Testis (tissue), 2 donors: ENCODE data around the gene C3.

Experiments
- CTCF ChIP-seq, 3 experiments: fragments of 450-650 bp in 2 of 3; fragments of 200-600 bp in 1 of 3; sonication (generic) in 1 of 3; IDR thresholded peaks; one replicate each; pipeline ENCODE4 v1.5.1; 2016 to 2019; ENCODE audit warnings: antibody characterized with exemption in 3 of 3, mild to moderate bottlenecking in 2 of 3, moderate library complexity in 1 of 3
- POLR2A ChIP-seq: fragments of 450-650 bp; IDR thresholded peaks from one replicate; pipeline ENCODE4 v1.6.1; 2017; ENCODE audit warnings: antibody characterized with exemption, mild to moderate bottlenecking, moderate library complexity

GRCh38 chr19:6734096-6734696 is 13.7 kb upstream of the C3 start:
- TF ChIP-seq POLR2A (no peak), CTCF (IDR thresholded peaks at IDR 0.05) (no peak)
